ENCODE measurements around the gene HBEGF.

GRCh38 chr5:140362311-140362710 lies 15.9 kb upstream of the HBEGF start:
- TF ChIP-seq, protein P1, sequence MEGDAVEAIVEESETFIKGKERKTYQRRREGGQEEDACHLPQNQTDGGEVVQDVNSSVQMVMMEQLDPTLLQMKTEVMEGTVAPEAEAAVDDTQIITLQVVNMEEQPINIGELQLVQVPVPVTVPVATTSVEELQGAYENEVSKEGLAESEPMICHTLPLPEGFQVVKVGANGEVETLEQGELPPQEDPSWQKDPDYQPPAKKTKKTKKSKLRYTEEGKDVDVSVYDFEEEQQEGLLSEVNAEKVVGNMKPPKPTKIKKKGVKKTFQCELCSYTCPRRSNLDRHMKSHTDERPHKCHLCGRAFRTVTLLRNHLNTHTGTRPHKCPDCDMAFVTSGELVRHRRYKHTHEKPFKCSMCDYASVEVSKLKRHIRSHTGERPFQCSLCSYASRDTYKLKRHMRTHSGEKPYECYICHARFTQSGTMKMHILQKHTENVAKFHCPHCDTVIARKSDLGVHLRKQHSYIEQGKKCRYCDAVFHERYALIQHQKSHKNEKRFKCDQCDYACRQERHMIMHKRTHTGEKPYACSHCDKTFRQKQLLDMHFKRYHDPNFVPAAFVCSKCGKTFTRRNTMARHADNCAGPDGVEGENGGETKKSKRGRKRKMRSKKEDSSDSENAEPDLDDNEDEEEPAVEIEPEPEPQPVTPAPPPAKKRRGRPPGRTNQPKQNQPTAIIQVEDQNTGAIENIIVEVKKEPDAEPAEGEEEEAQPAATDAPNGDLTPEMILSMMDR (conservative IDR thresholded peaks at IDR 0.05 in 1 of 2, IDR thresholded peaks at IDR 0.05 in 1 of 2; ENCODE audit: low read depth in 1 of 2, low read length in 2 of 2), result no peak
- no peak for TF ChIP-seq EZH2 (IDR thresholded peaks at IDR 0.05; ENCODE audit: low read length, missing control alignments)
